Skin of body (tissue), 2 donors: Measurements from ENCODE around the gene RAPGEF4. TPM values are rescaled to one million over a fixed set of nuclear protein-coding genes. Genes with fewer than 3 reads are reported as not detected.
"Not testable (repeated sequence)": the region's sequence is repeated elsewhere in the genome, so short reads cannot be mapped to it uniquely, and the experiment has no call there.

Experiments used
- DNase-seq: peaks from one replicate; lab custom pipeline; 2025; lab: John Stamatoyannopoulos, UW
- total RNA-seq: library from RNA; depleted of rRNA; stranded (reverse); fragments of >200 nt; gene quantifications from one replicate; pipeline ENCODE4 v1.2.3, GENCODE V29; 2014

Gene RAPGEF4
- total RNA-seq, 1 donor from 2014 or later = 10.3 TPM

DNA sequence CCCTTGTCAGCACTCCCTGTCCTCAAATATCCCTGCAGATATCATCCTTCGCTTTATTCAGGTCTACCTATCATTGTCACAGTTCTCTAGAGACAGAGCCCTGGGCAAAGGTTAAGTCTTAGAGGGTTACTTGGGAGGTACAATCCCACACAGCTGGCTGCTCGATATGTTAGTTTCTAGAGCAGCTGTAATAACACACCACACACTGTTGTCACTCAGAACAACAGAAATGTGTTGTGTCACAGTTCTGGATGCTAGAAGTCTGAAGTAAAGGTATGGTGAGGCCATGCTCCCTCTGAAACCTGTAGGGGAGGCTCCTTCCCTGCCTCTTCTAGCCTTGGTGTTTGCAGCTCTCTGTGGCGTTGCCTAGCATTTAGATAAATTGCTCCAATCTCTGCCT, 9.9 kb upstream of the RAPGEF4 start:
- no peak for DNase-seq

DNA sequence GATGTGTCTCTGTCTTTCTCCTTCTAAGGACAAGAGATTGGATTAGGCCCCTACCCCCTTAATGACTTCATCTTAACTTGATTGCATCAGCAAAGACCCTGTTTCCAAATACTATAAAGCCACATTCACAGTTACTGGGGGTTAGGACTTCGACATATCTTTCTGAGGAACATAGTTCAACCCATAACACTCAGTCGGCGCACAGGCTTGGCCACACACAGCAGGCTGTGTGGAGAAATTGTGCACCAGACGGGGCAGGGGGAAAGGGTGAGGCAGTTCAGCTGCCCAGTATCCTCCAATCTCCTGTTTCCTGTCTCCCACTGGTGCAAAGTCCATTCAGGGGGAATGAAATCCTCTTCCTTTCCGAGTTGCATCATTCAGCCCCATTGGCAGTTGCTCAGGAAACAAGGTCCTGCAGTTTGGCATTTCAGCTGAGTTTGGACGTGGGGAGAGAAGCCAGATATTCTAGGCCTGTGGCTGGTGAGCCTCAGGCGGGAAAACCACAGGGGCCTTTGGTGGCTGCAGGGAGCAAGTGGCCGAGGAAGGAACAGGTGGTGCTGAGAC, 9.4 kb upstream of the RAPGEF4 start:
- DNase-seq = no peak

DNA sequence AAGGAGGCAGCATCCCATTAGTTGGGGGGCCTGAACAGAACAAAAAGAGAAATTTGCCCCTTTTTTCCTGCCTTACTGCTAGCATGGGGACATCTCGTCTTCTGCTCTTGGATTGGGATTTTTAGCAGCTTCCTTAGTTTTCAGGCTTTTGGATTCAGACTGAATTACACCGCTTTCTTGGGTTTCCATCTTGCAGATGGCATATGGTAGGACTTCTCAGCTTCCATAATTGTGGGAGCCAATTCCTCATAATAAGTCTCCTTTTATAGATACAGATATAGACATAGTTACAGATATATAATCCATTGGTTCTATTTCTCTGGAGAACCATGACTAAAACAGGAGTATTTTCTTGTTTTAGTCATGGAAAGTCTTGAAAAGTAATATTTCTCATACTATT, 5.2 kb upstream of the RAPGEF4 start:
- DNase-seq = no peak

DNA sequence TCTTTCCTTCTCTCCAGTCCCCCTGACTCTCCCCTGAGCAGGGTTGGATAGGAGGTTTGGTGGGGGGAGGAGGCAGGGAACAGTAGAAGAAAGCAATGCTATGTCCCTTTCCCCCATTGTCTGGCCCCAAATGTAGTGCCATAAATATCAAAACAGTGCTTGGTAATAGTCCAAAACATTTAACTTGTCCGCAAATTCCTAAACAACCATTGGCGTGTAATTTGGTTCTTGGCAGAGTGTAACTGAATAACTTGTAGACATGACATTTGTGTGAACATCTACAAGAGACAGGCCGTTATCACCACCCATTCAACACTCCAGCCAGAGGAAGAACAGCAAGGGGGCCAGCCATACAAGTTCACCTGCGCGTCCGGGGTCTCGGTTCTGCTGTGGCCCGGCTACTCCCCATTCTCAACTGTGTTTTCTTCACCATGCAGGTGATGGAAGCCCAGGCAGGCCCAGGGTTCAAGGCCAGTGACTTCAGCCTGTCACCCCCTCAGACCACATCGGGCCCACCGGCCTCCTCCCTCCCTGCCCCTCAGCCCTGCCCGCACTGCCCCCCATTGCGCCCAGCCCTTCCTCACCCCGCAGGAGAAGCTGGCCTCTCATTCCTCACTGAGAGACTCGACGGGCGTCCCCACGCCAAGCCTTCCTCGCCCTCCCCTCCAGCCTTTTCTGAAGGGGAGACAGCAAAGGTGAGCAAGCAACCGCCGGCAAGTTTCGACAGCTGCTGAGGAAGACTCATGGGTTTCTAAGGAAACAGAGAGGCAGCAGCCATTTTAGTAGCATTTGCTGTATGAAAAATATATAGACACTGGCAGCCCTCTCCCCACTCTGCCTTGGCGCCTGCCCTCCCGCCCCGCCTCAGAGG, 699 bp upstream of the RAPGEF4 start:
- no peak for DNase-seq

DNA sequence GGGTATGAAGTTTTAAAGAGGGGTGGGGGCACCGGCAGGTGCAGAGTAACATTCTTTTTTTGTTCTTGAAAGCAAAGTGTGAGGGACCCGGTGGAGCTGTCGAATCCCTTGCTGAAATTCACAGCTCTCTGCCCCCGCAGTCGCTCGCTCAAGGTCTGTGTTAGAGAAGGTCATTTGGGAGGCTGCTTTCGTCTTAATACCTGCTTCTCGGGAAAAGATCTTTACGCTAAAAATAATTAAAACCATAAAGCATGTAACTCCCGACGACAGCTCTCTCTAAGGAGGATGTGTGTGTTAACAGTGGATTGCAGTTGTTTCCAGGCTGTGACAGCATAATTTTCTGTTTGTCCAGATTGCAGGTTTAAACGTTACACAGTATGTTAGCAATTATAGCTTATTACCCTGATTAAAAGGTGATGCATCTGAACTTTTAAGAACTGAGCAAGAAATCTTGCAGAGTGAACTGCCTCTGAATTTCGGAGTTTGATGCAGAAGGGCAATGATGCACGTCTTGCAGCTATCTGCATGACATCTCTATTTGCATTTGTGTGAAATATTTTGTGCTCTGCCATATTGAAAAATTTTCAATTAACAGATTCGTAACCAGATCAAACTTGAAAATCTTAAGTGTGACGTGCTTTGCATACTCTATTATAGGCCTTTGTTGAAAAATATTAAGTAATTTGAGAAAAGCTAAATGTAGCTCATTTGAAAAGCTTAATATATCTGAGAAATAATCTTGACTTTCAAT, 954 bp downstream of the RAPGEF4 start:
- DNase-seq = no peak

DNA sequence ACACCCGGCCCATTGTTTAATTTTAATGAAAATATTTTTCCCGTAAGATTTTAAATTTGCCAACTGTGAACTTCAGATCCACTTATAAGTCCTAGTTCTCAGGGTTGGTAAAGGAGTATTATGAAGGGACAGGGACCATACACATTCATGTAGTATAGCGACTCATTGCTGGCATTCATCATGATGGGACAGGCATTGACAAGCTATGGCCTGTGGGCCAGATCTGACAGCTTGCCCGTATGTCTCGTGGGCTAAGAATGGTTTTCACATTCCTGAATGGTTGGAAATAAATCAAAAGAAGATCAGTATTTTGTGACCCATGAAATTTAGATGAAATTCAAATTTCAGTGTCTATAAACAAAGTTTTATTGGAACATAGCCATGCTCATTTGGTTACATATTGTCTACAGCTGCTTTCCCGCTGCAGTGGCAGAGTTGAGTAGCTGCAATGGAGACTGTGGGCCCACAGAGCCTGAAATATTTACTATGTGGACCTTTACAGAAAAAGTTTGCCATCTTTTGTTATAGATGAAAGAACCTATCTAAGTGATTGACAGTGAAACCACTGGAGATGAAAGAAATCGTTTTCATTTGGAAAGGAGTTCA, 4.1 kb downstream of the RAPGEF4 start:
- no peak for DNase-seq

DNA sequence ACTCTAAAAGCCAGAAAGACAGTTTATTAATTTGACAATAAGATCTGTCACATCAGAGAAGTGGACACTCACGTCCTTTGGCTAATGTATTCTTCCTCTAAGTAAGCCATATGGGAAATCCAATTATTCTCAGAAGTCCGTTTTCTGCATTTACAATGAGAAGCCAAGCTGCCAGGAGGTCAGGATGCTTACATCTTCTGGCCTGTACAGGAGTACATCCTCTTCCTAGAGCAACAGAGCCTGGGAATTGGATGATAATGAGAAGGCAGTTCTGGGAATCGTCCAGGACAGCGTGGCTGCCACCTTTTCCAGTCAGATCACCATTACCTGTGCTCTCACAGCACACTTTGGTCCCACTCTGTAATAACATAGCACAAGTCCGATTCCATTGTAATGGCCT, 5.2 kb downstream of the RAPGEF4 start:
- DNase-seq = no peak

DNA sequence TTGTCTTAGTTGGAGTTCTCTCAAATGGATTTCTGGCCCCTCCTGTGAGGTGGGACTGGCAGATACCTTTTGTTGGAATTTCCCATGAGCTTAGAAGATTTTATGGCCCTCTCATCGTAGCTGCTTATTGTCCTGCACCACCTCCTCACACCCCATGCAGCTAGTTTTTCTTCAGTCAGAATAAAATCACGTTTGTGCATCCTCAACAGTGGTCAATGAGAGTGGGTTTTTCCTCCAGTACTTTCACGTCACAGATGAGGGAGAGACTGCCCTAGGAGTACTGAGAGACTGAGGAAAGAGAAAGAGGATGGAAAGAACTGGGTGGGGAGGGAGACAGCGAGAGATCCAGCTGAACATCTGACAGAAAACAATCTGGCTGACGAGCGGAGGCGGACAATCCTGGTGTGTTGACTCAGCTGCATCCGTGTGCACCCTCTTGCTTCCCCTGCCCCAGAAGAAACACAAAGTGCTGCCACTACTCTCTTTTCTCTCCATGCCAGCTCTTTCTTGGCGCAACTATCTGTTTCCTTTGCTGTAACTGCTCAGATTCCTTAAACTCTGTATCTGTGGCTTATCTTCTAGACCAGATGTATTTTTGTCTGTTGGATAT, 7.4 kb downstream of the RAPGEF4 start:
- DNase-seq = no peak

DNA sequence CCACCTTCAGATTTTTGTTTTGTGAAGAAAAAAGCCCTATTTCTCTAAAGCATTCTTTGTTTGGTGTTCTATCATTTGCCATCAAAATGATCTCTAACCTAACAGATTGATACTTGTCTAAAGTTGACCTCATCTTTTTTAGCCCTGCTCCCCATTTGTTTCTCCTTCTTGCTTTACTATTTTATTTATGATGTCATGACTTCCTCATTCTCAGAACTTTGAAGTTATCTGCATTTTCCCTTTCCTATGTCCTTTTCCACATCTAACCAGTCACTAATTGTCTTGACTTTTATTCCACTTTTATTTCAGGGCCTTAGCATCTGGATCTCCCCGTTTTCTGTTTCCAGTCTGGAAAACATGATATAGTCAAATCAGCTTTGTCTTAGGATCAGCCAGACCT, 8.3 kb downstream of the RAPGEF4 start:
- no peak for DNase-seq

DNA sequence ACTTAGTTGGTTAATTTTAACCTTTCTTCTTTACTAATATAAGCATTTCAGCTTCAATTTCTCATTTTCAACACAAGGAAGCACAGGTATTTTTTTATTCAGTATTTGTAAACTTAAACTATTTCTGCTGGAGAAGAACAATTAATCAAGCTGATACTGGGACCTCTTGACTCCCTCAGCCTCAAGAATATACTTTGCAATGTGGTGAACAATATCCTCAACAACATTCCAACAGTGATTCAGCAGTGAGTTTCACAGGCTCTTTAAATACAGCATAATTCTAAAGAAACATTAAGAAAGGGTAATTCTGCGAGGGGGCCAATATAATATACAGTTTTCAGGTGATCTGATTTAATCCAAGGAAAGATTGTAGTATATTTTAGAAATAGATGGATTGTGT, 10.0 kb downstream of the RAPGEF4 start:
- DNase-seq = no peak

DNA sequence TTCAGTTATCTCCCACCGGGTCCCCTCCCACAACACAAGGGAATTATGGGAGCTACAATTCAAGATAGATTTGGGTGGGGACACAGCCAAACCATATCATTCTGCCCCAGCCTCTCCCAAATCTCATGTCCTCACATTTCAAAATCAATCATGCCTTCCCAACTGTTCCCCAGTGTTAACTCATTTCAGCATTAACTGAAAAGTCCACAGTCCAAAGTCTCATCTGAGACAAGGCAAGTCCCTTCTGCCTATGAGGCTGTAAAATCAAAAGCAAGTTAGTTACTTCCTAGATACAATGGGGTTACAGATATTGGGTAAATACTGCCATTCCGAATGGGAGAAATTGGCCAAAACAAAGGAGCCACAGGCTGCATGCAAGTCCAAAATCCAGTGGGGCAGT, 12.9 kb downstream of the RAPGEF4 start:
- DNase-seq = not testable (repeated sequence)

DNA sequence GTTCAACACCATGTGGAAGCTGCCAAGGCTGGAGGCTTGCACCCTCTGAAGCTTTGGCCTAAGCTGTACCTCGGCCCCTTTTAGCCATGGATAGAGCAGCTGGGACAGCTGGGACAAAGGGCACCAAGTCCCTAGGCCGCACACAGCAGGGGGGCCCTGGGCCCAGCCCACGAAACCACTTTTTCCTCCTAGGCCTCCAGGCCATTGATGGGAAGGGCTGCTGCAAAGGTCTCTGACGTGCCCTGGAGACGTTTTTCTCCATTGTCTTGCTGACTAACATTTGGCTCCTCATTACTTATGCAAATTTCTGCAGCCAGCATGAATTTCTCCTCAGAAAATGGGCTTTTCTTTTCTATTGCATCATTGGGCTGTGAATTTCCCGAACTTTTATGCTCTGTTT, 13.7 kb downstream of the RAPGEF4 start:
- DNase-seq = no peak

DNA sequence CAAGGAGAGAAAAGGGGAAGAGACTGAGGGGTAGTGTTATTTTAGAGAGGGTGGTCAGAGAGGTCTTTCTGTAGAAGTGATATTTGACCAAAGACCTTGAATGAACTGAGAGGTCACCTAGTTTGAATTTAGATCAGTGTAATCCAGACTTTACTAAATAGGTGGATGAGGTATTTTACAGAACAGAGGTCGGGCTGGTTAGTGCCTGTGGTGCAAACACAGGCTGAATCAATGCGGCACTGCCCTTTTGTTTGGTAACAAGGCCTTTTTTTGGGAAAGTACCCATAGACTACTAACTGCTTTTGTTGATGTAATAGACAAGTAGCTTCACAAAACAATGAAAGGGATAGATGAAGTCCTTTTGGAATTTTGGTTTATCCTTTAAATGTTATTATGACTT, 15.9 kb downstream of the RAPGEF4 start:
- DNase-seq = no peak

DNA sequence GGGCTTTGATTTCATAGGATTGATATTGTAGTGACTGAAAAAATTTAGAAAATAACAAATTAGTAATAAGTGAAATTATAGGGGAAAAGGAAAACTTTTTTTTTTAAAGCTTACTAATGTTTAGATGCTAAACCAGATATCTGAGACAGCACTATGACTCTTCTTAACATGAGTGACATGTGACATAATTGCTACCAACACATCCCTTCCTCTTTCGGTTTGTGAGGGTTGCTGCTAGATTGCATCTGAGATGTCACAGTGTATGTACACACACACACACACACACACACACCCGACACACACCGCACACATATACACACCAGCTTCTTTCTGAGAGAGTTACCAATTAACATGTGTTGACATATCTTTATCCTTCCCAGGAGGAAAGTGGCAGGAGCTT, 18.0 kb downstream of the RAPGEF4 start:
- no peak for DNase-seq

DNA sequence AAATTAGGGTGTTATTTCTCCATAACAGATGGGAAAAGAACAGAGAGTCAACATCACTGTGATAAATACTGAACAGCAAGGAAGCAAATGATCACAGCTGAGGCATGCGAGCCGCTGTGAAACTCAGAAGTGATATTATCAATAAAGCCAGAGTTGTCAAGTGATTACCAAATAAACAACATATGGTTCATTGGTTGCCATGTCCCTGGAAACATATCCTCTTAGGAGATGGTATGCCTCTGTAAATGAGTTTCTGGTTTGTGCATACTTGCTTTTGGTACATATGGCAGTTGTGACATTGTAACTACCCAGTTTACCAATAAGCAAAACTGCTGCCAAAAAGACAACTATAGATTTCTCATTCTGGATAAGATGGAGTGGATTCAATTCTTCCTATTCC, 23.8 kb downstream of the RAPGEF4 start:
- DNase-seq = no peak

DNA sequence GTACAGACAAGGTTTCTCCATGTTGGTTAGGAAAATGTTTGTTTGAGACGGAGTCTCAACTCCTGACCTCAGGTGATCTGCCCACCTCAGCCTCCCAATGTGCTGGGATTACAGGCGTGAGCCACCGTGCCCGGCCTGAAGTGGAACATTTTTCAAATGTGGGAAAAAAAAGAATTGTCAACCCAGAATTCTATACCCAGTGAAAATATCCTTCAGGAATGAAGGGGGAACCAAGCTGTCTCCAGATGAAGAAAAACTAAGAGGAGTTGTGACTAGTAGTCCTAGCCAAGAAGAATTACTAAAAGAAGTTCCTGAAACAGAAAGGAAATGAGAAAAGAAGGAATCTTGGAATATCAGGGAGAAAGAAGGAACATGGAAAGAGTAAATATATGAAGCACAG, 25.7 kb downstream of the RAPGEF4 start:
- DNase-seq = no peak

DNA sequence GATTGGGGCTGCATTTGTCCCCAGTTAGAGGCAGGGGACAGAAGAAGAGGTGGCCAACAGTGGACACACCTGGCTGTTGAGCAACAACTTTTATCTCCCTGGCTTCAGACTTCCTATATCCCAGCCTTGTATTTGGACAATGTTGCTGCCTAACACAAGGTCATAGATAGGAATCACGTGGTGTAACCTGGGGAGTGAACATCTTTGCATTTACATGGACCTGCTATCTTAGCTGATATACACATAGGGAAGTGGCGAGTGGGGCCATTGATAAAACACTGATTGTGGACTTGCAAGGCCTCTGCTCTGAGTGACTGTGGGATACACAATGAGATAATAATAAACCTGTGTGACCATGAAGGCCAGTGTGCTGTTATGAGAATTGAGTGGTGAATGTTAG, 26.9 kb downstream of the RAPGEF4 start:
- no peak for DNase-seq

DNA sequence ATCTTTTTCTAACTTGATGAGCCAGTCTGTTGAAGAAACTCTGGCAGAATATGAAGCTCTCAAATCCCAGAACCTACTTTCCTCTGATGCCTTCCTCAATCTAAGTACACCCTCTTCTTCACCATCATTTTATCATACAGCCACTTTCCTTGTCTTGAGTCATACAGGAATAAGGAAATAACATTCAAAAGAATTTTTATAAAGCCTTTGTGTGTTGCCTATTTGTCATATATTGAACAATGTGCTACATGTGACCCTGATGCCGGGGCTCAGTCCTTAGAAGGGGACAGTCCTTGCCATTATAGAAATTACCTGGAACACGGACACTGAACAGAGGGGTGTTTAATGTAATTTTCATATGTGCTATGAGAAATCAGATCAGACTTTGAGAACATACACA, 27.4 kb downstream of the RAPGEF4 start:
- DNase-seq = no peak

DNA sequence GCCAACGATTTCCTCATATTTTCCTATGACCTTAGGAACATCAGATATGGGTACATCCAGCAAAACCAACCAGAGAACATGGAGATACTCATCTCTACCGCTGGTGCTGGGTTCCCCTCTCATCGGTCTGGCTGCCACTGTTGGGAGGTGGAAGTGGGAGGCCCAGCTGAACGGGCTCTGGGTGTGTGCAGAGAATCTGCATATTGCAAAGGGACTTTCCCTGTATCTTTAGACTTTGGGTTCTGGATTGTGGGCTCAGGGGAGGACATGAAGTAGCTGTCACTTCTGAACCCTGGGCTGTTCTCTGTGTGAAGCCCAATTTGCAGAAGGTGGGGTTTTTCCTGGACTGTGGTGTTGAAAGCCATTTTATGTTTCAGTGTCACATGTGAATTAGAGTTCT, 30.0 kb downstream of the RAPGEF4 start:
- no peak for DNase-seq

DNA sequence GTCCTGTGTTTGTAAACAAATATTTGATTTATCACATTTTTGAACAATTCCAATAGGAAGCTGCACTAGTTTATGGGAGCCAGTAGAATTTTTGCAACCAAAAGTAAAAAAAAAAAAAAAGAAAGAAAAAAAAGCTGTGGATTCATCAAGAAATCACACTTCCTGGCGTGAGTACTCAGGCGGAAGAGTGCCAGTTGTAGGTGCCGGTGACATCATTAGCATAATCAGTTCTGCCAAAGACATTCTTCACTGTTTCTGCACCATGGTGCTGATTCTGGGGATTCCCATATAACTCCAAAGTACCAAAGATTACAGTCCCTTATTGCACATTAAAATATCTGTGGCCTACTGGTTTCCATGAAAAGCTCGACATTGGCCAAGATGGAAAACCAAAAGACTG, 32.8 kb downstream of the RAPGEF4 start:
- DNase-seq = no peak

DNA sequence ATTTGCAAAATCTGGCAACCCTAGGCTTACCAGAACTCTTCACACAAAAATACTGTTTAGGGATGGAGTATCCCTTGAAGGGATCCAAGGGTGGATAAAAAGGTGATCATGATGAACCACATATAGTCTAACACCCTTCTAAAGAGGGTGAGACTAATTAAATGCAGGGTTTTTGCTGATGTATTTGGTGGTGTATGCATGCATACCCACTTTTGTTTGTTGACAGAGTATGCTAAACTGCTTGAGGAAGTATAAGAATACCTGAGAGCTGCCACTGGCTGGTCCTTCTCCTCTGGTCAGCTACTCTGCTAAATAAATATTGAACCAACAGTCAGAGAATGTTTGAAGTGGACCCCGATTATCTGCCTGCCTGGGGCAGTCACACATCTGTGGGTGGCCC, 34.2 kb downstream of the RAPGEF4 start:
- DNase-seq = no peak

DNA sequence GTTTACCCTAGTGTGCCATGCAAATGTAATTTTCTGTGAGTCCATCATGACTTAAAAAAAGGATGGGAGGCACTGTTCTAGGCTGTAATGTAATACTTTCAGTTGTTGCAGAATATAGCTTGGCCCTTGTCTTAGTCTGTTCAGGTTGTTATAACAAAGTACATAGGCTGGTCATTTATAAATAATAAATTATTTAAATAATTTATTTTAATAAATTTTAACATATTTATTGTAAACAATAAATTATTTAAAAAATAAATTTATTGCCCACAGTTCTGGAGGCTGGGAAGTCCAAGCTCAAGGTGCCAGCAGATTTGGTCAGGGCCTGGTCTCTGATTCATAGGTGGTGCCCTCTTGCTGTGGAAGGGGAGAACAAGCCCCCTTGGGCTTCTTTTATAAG, 35.2 kb downstream of the RAPGEF4 start:
- no peak for DNase-seq
